HepG2 (cell line): ENCODE data around the gene FAM184B. TPM values are rescaled to one million over a fixed set of nuclear protein-coding genes. Genes with fewer than 3 reads are reported as not detected.

ENCODE experiments used
- ATAC-seq: fragments of 200-7000 bp; cut with Tn5 transposase; 3 replicates; pipeline ENCODE4 v1.9.1; 2020; ENCODE audit warnings: mild to moderate bottlenecking, moderate library complexity
- BruUV-seq: library from RNA; stranded (reverse); fragments of 400-500 nt; replicated peaks from 2 replicates; lab custom pipeline; 2021; lab: Mats Ljungman, UMichigan
- CTCF ChIA-PET: fragments of 300-600 bp; formaldehyde crosslinking; extraction: SDS; loops from one replicate; lab custom pipeline; 2021; ENCODE audit warnings: low total read pairs, inconsistent platforms, low intra/inter-chr PET ratio; lab: Yijun Ruan, JAX
- POLR2A ChIA-PET: fragments of 350-600 bp; sonication (Branson Sonifier 250); formaldehyde crosslinking; loops from one replicate; lab custom pipeline; 2020; ENCODE audit warnings: antibody characterized with exemption, inconsistent platforms; lab: Yijun Ruan, JAX
- DNase-seq: peaks from one replicate; pipeline ENCODE4 v3.0.0-alpha.2; 2015; ENCODE audit warnings: low spot score
- FAIRE-seq: peaks from 3 replicates; lab custom pipeline; 2011; peaks lifted over from hg19 to GRCh38; lab: Jason Lieb, UNC
- H2AFZ ChIP-seq: one replicate; pipeline ENCODE4 v1.6.1; 2011; ENCODE audit warnings: low read length, inconsistent platforms
- H3K27ac ChIP-seq: fragments of 300-600 bp; 3 replicates; pipeline ENCODE4 v1.8.0; 2011; ENCODE audit warnings: mixed run types, mild to moderate bottlenecking, mixed read lengths, low read length, inconsistent platforms; ENCODE audit not compliant: insufficient read depth; ENCODE audit errors: extremely low read length
- H3K27me3 ChIP-seq, 2 experiments: fragments of 200-600 bp in 1 of 2; 2 replicates in 1 of 2; 3 replicates in 1 of 2; pipeline versions ENCODE4 v1.6.0 to v1.8.0; 2011; ENCODE audit warnings: low read length in 2 of 2, mild to moderate bottlenecking in 2 of 2, moderate library complexity in 2 of 2, inconsistent platforms in 1 of 2; ENCODE audit not compliant: insufficient read depth in 2 of 2, control insufficient read depth in 1 of 2
- H3K36me3 ChIP-seq, 2 experiments: fragments of 200-600 bp in 1 of 2; replicated peaks in 1 of 2; 2 replicates in 1 of 2; 3 replicates in 1 of 2; pipeline versions ENCODE4 v1.5.1 to v1.8.0; 2011; ENCODE audit warnings: low read length in 2 of 2, inconsistent platforms in 1 of 2; ENCODE audit not compliant: insufficient read depth in 2 of 2, control insufficient read depth in 1 of 2
- H3K4me1 ChIP-seq: 2 replicates; pipeline ENCODE4 v1.5.1; 2012; ENCODE audit warnings: low read length, inconsistent platforms; ENCODE audit not compliant: insufficient read depth
- H3K4me2 ChIP-seq: 2 replicates; pipeline ENCODE4 v1.6.0; 2011; ENCODE audit warnings: low read depth, low read length, inconsistent platforms
- H3K4me3 ChIP-seq, 3 experiments: fragments of 200-600 bp in 1 of 3; sonication (generic), shearing (Covaris generic) in 1 of 3; replicated peaks in 1 of 3; 2 replicates each; pipeline ENCODE4 v1.5.1; 2011 to 2016; ENCODE audit warnings: low read length in 3 of 3, inconsistent platforms in 2 of 3, low read depth in 2 of 3, mild to moderate bottlenecking in 2 of 3, control low read depth in 1 of 3, mixed read lengths in 1 of 3; ENCODE audit not compliant: insufficient read depth in 1 of 3
- H3K79me2 ChIP-seq: one replicate; pipeline ENCODE4 v1.6.1; 2011; ENCODE audit warnings: low read length, inconsistent platforms; ENCODE audit not compliant: insufficient read depth
- H3K9ac ChIP-seq: 2 replicates; pipeline ENCODE4 v1.6.0; 2011; ENCODE audit warnings: mild to moderate bottlenecking, low read depth, low read length, inconsistent platforms; ENCODE audit not compliant: insufficient read depth
- H3K9me3 ChIP-seq: 2 replicates; pipeline ENCODE4 v1.5.1; 2012; ENCODE audit warnings: mild to moderate bottlenecking, low read length
- H4K20me1 ChIP-seq: 2 replicates; pipeline ENCODE4 v1.6.0; 2011; ENCODE audit warnings: inconsistent platforms, mild to moderate bottlenecking, low read length, moderate library complexity; ENCODE audit not compliant: insufficient read depth
- HDAC2 ChIP-seq: sonication (generic); formaldehyde crosslinking; IDR thresholded peaks from 2 replicates; pipeline ENCODE4 v1.4.0; 2020; ENCODE audit warnings: missing genetic modification reagents
- RARG ChIP-seq: sonication (generic); formaldehyde crosslinking; IDR thresholded peaks from 2 replicates; pipeline ENCODE4 v1.4.0; 2020; ENCODE audit warnings: low read depth, mild to moderate bottlenecking, missing genetic modification reagents
- RBAK ChIP-seq: sonication (generic); formaldehyde crosslinking; IDR thresholded peaks from 2 replicates; pipeline ENCODE4 v1.5.1; 2020; ENCODE audit warnings: mild to moderate bottlenecking, missing genetic modification reagents
- SRSF9 ChIP-seq: fragments of 200-400 bp; formaldehyde crosslinking; IDR thresholded peaks from 2 replicates; pipeline ENCODE4 v1.6.1; 2018; ENCODE audit warnings: borderline replicate concordance, mild to moderate bottlenecking, low read depth, low read length; ENCODE audit not compliant: insufficient read depth, poor library complexity, severe bottlenecking
- ZNF20 ChIP-seq: sonication (generic); formaldehyde crosslinking; IDR thresholded peaks from 2 replicates; pipeline ENCODE4 v1.4.0; 2020; ENCODE audit warnings: mild to moderate bottlenecking, moderate library complexity, missing genetic modification reagents
- ZNF225 ChIP-seq: sonication (generic); formaldehyde crosslinking; IDR thresholded peaks from 2 replicates; pipeline ENCODE4 v1.4.0; 2020; ENCODE audit warnings: mild to moderate bottlenecking, missing genetic modification reagents
- ZNF318 ChIP-seq: sonication (generic); formaldehyde crosslinking; IDR thresholded peaks from 2 replicates; pipeline ENCODE4 v1.4.0; 2020; ENCODE audit warnings: mild to moderate bottlenecking, missing genetic modification reagents
- ZNF709 ChIP-seq: sonication (generic); formaldehyde crosslinking; IDR thresholded peaks from 2 replicates; pipeline ENCODE4 v1.5.0; 2020; ENCODE audit warnings: mild to moderate bottlenecking, missing genetic modification reagents
- ZNF737 ChIP-seq: sonication (generic); formaldehyde crosslinking; IDR thresholded peaks from 2 replicates; pipeline ENCODE4 v1.5.0; 2020; ENCODE audit warnings: missing genetic modification reagents, mild to moderate bottlenecking, borderline replicate concordance
- WGBS: methylation state at CpG from one replicate; pipeline ENCODE4 v1.1.6; 2017; ENCODE audit warnings: low lambda C conversion rate; 5-methylcytosine and 5-hydroxymethylcytosine counted together
- in situ Hi-C: cut with HindIII; loops from 2 replicates; pipeline ENCODE4 v1.10.0; 2017; ENCODE audit warnings: low pct_unique_long_range_greater_than_20kb; ENCODE audit not compliant: extremely low pct_ligation_motif_present
- intact Hi-C: fragments of 100-400 bp; cut with micrococcal nuclease; formaldehyde crosslinking; loops from one replicate; pipeline ENCODE4 v1.10.0; 2022; ENCODE audit not compliant: unreplicated experiment
- polyA plus RNA-seq, 8 experiments: library from polyadenylated mRNA; depleted of rRNA in 3 of 8; stranded (reverse) in 7 of 8; unstranded in 1 of 8; fragments of >200 nt; fragmentation: Illumina TruSeq in 4 of 8; extraction: Trizol in 4 of 8; gene quantifications; 2 replicates each; pipeline versions ENCODE4 v1.2.1 to v1.2.3, GENCODE V29; 2011 to 2016; ENCODE audit warnings: low read depth in 4 of 8, missing spikeins in 1 of 8, mixed read lengths in 1 of 8; ENCODE audit not compliant: insufficient read depth in 1 of 8
- total RNA-seq, 5 experiments: library from RNA; depleted of rRNA; stranded (reverse); fragments of >200 nt; fragmentation: Illumina TruSeq; extraction: Trizol; gene quantifications; 2 replicates each; pipeline ENCODE4 v1.2.3, GENCODE V29; 2016; ENCODE audit warnings: low read depth in 1 of 5

The FAM184B gene
- total and polyA plus RNA-seq, 2 of the 13 experiments (the other 11 are each of a cell fraction or from before 2014, with no cell fraction given) = not detected

DNA sequence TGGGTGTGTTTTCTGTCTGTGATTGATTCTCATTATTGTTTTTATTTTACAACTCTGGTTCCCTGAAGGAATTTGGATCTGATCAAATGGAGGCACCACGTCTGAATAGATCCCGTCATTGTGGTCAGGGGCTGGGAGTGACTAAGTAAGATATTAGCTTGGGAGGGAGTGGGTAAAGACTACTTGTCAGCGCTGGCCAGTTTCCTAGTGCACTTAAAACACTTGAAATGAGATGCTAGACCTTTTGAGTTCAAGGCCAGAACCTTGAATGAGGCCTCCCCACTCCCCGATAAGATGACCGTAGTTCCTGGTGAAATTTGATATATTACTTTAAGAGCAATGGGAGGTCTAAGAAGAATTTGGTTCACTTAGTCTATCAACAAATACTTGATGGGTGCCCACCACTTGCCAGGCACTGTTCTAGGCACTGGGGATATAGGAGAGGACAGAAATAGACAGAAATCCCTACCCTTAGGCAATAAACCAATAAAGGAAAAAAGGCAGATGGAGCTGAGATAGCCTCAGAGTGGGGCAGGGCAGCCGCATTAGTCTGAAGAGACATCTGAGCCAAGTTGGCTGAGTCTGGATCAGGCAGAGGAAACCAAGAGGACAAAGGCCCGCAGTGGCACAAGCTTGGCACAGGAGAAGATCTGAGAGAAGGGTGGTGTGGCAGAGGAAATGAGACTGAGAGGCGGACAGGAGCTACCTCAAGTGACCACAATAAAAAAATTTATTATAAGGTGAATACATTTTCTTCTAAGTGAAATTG, 11.8 kb downstream of the FAM184B start:
- intact Hi-C loops = no loop called here
- no peak for TF ChIP-seq ZNF709 (CRISPR knock-in tag)
- TF ChIP-seq ZNF737 (CRISPR knock-in tag) = no peak
- TF ChIP-seq ZNF318 (CRISPR knock-in tag) = no peak
- TF ChIP-seq RARG (CRISPR knock-in tag) = no peak
- no peak for TF ChIP-seq RBAK
- no peak for TF ChIP-seq ZNF20 (CRISPR knock-in tag)
- TF ChIP-seq ZNF225 = no peak
- no peak for TF ChIP-seq SRSF9
- no peak for TF ChIP-seq HDAC2
- Histone ChIP-seq H3K4me1 (peaks cover 12% of the 10 kb centered on the region; the same call in 1 of the 2 replicates), H3K4me2 (no peak overlapping the region), H3K27me3 (no peaks in the 10 kb centered on the region; a peak in 1 of 5 replicates), H2AFZ (no peak overlapping the region), H4K20me1 (no peaks in the 10 kb centered on the region), H3K79me2 (no peaks in the 10 kb centered on the region), H3K4me3 (no peak overlapping the region), H3K27ac (no peak overlapping the region), H3K9ac (no peak overlapping the region), H3K9me3 (no peaks in the 10 kb centered on the region), H3K36me3 (no peaks in the 10 kb centered on the region)
- 13% methylated on average over 8 of the region's 8 CpGs for WGBS
- DNase-seq (no peak), ATAC-seq (no peak), FAIRE-seq (no peak)
- no TSS peak for BruUV-seq
- POLR2A ChIA-PET = no interaction called here
- CTCF ChIA-PET = no interaction called here
- in situ Hi-C loops = no loop called here
